Endothelial cell of umbilical vein (primary cell): ENCODE results near the gene NDUFB7. TPM values are rescaled to one million over a fixed set of nuclear protein-coding genes. Genes with fewer than 3 reads are reported as not detected.

ENCODE experiments used
- BruUV-seq: library from RNA; stranded (reverse); fragments of 400-500 nt; replicated peaks from 2 replicates; lab custom pipeline; 2021; lab: Mats Ljungman, UMichigan
- CTCF ChIA-PET: fragments of 300-600, 350-600 bp; sonication (Branson Sonifier 250); formaldehyde crosslinking; loops from one replicate; lab custom pipeline; 2021; ENCODE audit warnings: antibody characterized with exemption, inconsistent platforms; lab: Charles Lee
- POLR2A ChIA-PET: fragments of 300-600, 350-600 bp; sonication (Branson Sonifier 250); formaldehyde crosslinking; loops from one replicate; lab custom pipeline; 2021; ENCODE audit warnings: antibody characterized with exemption, inconsistent platforms; lab: Charles Lee
- DNase-seq: peaks from one replicate; pipeline ENCODE4 v3.0.0-alpha.2; 2011; ENCODE audit warnings: low read depth, low spot score
- FAIRE-seq: peaks from 2 replicates; lab custom pipeline; 2011; peaks lifted over from hg19 to GRCh38; lab: Jason Lieb, UNC
- H2AFZ ChIP-seq: 2 replicates; pipeline ENCODE4 v1.6.0; 2012; ENCODE audit warnings: low read depth, low read length, control low read depth, inconsistent platforms
- H3K27ac ChIP-seq: 2 replicates; pipeline ENCODE4 v1.5.1; 2011; ENCODE audit warnings: low read depth, mild to moderate bottlenecking, control low read depth, low read length, moderate library complexity; ENCODE audit not compliant: insufficient read depth
- H3K27me3 ChIP-seq, 2 experiments: 2 replicates each; pipeline versions ENCODE4 v1.6.0 to v1.6.1; 2011; ENCODE audit warnings: low read length in 2 of 2, mixed read lengths in 1 of 2; ENCODE audit not compliant: control insufficient read depth in 2 of 2, insufficient read depth in 2 of 2
- H3K36me3 ChIP-seq, 2 experiments: 2 replicates in 1 of 2; 3 replicates in 1 of 2; pipeline ENCODE4 v1.5.1; 2011; ENCODE audit warnings: low read length in 2 of 2, mild to moderate bottlenecking in 1 of 2, moderate library complexity in 1 of 2; ENCODE audit not compliant: control insufficient read depth in 2 of 2, insufficient read depth in 2 of 2; ENCODE audit errors: extremely low read depth in 1 of 2
- H3K4me1 ChIP-seq: 3 replicates; pipeline ENCODE4 v1.5.1; 2011; ENCODE audit warnings: mild to moderate bottlenecking, low read length; ENCODE audit not compliant: control insufficient read depth, insufficient read depth; ENCODE audit errors: extremely low read depth
- H3K4me2 ChIP-seq: 2 replicates; pipeline ENCODE4 v1.6.1; 2011; ENCODE audit warnings: low read length, control low read depth, mixed read lengths; ENCODE audit not compliant: insufficient read depth
- H3K4me3 ChIP-seq, 3 experiments: fragments of 200-600 bp in 1 of 3; sonication (generic), shearing (Covaris generic) in 1 of 3; replicated peaks in 1 of 3; 2 replicates each; pipeline ENCODE4 v1.5.1; 2011 to 2016; ENCODE audit warnings: control low read depth in 3 of 3, low read length in 3 of 3, mild to moderate bottlenecking in 2 of 3, inconsistent platforms in 1 of 3, low read depth in 1 of 3, moderate library complexity in 1 of 3; ENCODE audit not compliant: insufficient read depth in 1 of 3
- H3K79me2 ChIP-seq: 2 replicates; pipeline ENCODE4 v1.6.0; 2012; ENCODE audit warnings: low read length, inconsistent platforms; ENCODE audit not compliant: control insufficient read depth, insufficient read depth
- H3K9ac ChIP-seq: replicated peaks from 2 replicates; pipeline ENCODE3; 2011; ENCODE audit warnings: low read length, control low read depth; ENCODE audit not compliant: insufficient read depth; ENCODE audit errors: extremely low read depth
- H3K9me1 ChIP-seq: replicated peaks from 3 replicates; pipeline ENCODE4 v1.6.0; 2011; ENCODE audit warnings: mild to moderate bottlenecking, low read length; ENCODE audit not compliant: control insufficient read depth, insufficient read depth; ENCODE audit errors: extremely low read depth
- H3K9me3 ChIP-seq: replicated peaks from 2 replicates; pipeline ENCODE4 v1.5.1; 2012; ENCODE audit warnings: low read length, inconsistent platforms; ENCODE audit not compliant: control insufficient read depth, insufficient read depth
- H4K20me1 ChIP-seq: replicated peaks from 2 replicates; pipeline ENCODE3; 2011; ENCODE audit warnings: mild to moderate bottlenecking, low read length; ENCODE audit not compliant: control insufficient read depth, insufficient read depth; ENCODE audit errors: extremely low read depth
- CTCF ChIP-seq, 2 donors: IDR thresholded peaks; 1 replicate in 1 of 2; 2 replicates in 1 of 2; pipeline ENCODE4 v1.5.1; 2011; ENCODE audit warnings: low read length in 2 of 2, mild to moderate bottlenecking in 2 of 2, moderate library complexity in 2 of 2, control low read depth in 1 of 2, inconsistent platforms in 1 of 2, low read depth in 1 of 2; ENCODE audit not compliant: insufficient read depth in 1 of 2; ENCODE audit errors: extremely low read depth in 1 of 2
- EZH2 ChIP-seq: IDR thresholded peaks from 2 replicates; pipeline ENCODE4 v1.6.1; 2012; ENCODE audit warnings: borderline replicate concordance, low read depth, mild to moderate bottlenecking, moderate library complexity, low read length, inconsistent platforms; ENCODE audit not compliant: severe bottlenecking
- FOS ChIP-seq: IDR thresholded peaks from 2 replicates; pipeline ENCODE4 v1.6.1; 2011; ENCODE audit warnings: mild to moderate bottlenecking, low read length, moderate library complexity, borderline replicate concordance; ENCODE audit not compliant: insufficient read depth
- GATA2 ChIP-seq: IDR thresholded peaks from 2 replicates; pipeline ENCODE4 v1.7.0; 2011; ENCODE audit warnings: low read depth, mild to moderate bottlenecking, moderate library complexity, mixed read lengths, low read length; ENCODE audit not compliant: insufficient read length, insufficient read depth
- JUN ChIP-seq: IDR thresholded peaks from 2 replicates; pipeline ENCODE4 v1.6.1; 2011; ENCODE audit warnings: borderline replicate concordance, low read depth; ENCODE audit not compliant: insufficient read length, insufficient read depth
- MAX ChIP-seq: IDR thresholded peaks from 2 replicates; pipeline ENCODE4 v1.6.1; 2011; ENCODE audit not compliant: insufficient read depth, insufficient read length
- MYC ChIP-seq: IDR thresholded peaks from one replicate; pipeline ENCODE4 v1.6.1; 2011; ENCODE audit warnings: mild to moderate bottlenecking, low read depth, low read length
- POLR2A ChIP-seq: IDR thresholded peaks from 2 replicates; pipeline ENCODE4 v1.6.1; 2012; ENCODE audit warnings: low read depth, mild to moderate bottlenecking, control low read depth, low read length
- POLR2AphosphoS5 ChIP-seq: IDR thresholded peaks from 2 replicates; pipeline ENCODE4 v1.6.1; 2012; ENCODE audit warnings: low read depth, mild to moderate bottlenecking, control low read depth, low read length, moderate library complexity; ENCODE audit not compliant: insufficient read depth
- dilution Hi-C: fragments of 300-500 bp; cut with MboI; formaldehyde crosslinking; loops from one replicate; pipeline ENCODE4 v1.15.0; 2019; ENCODE audit warnings: low sequenced_read_pairs; ENCODE audit not compliant: extremely low pct_ligation_motif_present
- intact Hi-C: fragments of 100-400 bp; cut with micrococcal nuclease; formaldehyde crosslinking; loops from one replicate; pipeline ENCODE4 v1.10.0; 2022
- polyA plus RNA-seq, 4 experiments: library from polyadenylated mRNA; depleted of rRNA in 3 of 4; stranded (reverse) in 3 of 4; unstranded in 1 of 4; fragments of >200 nt; gene quantifications; 2 replicates each; pipeline versions ENCODE4 v1.2.1 to v1.2.3, GENCODE V29; 2011 to 2012; ENCODE audit warnings: missing spikeins in 1 of 4
- total RNA-seq: library from RNA; stranded (reverse); gene quantifications from 2 replicates; pipeline ENCODE4 v1.2.3, GENCODE V29; 2021

NDUFB7 gene
- total and polyA plus RNA-seq, 2 donors (not counting 3 experiments of a cell fraction or from before 2014, with no cell fraction given): 177 to 655 TPM

GRCh38 chr19:14555918-14556661, 15.8 kb downstream of the NDUFB7 start:
- no peak overlapping the region for H2AFZ ChIP-seq
- no peaks in the 10 kb centered on the region for H3K36me3 ChIP-seq
- peaks cover 6% of the 10 kb centered on the region for H3K4me1 ChIP-seq
- TF ChIP-seq MAX: no peak
- TF ChIP-seq GATA2: no peak
- no peak for TF ChIP-seq CTCF (IDR thresholded peaks at IDR 0.05; ENCODE audit: extremely low read depth in 1 of 2, insufficient read depth in 1 of 2, low read depth in 1 of 2, low read length in 2 of 2)
- TF ChIP-seq FOS: no peak
- TF ChIP-seq JUN: no peak
- TF ChIP-seq EZH2: no peak
- no peak for TF ChIP-seq POLR2AphosphoS5
- no peak for TF ChIP-seq MYC
- no peak for TF ChIP-seq POLR2A
- ChIA-PET POLR2A (interaction anchor here (1.3 kb wide), 1 partner anchor 38 kb away, joined by 3 read pairs; the partner anchor contains the start of gene DNAJB1), CTCF (interaction anchor here (0.7 to 2.5 kb wide), 16 partner anchors 8 to 134 kb away, joined by 3 to 19 read pairs (median 5); partner anchors contain the start of genes DNAJB1, NDUFB7 and ZNF333)
- no peaks in the 10 kb centered on the region for H3K27me3 ChIP-seq
- no peaks in the 10 kb centered on the region for H3K9me1 ChIP-seq
- no peak overlapping the region for H3K4me2 ChIP-seq
- H4K20me1 ChIP-seq: no peaks in the 10 kb centered on the region
- intact Hi-C loops (loop anchor here (1.0 kb wide), 3 partner anchors 19 to 130 kb away; no protein-coding TSS in a partner anchor), dilution Hi-C loops (no loop called here)
- H3K4me3 ChIP-seq: no peak overlapping the region
- H3K79me2 ChIP-seq: peaks cover 2% of the 10 kb centered on the region
- H3K9me3 ChIP-seq: no peaks in the 10 kb centered on the region
- BruUV-seq: no TSS peak
- H3K27ac ChIP-seq: no peak overlapping the region
- FAIRE-seq (peak; percentile 38), DNase-seq (no peak)
- H3K9ac ChIP-seq: no peak overlapping the region
